Stimulated activated naive B cell treated with anti-CD40 and anti-IgM and Interleukin-4, amounts not matched to agents 10 μg/mL and 1 μg/mL and 100 μg/mL, for 72 hours (primary cell): ENCODE results near the gene RANBP3L.
A peak's percentile ranks its signal among the peaks of the same experiment; 100 is the strongest.
"Not testable (repeated sequence)": the region's sequence is repeated elsewhere in the genome, so short reads cannot be mapped to it uniquely, and the experiment has no call there.

ENCODE experiments used
- ATAC-seq, 2 donors: fragments of 150-1000 bp; cut with Tn5 transposase; replicated peaks; 2 replicates each; pipeline ENCODE4 v1.10.0; 2021; ENCODE audit warnings: moderate library complexity in 1 of 2
- DNase-seq: peaks from one replicate; pipeline ENCODE4 v3.0.0; 2021
- H3K27ac Mint-ChIP-seq: one replicate; pipeline ENCODE4 v1.8.0; 2022; ENCODE audit warnings: mild to moderate bottlenecking, mixed read lengths
- H3K27me3 Mint-ChIP-seq, 2 donors: one replicate each; pipeline ENCODE4 v1.8.0; 2022; ENCODE audit warnings: mixed read lengths in 2 of 2
- H3K36me3 Mint-ChIP-seq, 2 donors: one replicate each; pipeline ENCODE4 v1.8.0; 2022; ENCODE audit warnings: mixed read lengths in 2 of 2, mild to moderate bottlenecking in 1 of 2
- H3K4me1 Mint-ChIP-seq, 2 donors: one replicate each; pipeline ENCODE4 v1.8.0; 2022; ENCODE audit warnings: mixed read lengths in 2 of 2, mild to moderate bottlenecking in 1 of 2
- H3K4me3 Mint-ChIP-seq, 2 donors: one replicate each; pipeline ENCODE4 v1.8.0; 2022; ENCODE audit warnings: mild to moderate bottlenecking in 2 of 2, mixed read lengths in 2 of 2, moderate library complexity in 1 of 2
- H3K9me3 Mint-ChIP-seq, 2 donors: one replicate each; pipeline ENCODE4 v1.8.0; 2022; ENCODE audit warnings: mixed read lengths in 2 of 2, mild to moderate bottlenecking in 1 of 2

The RANBP3L gene

GRCh38 chr5:36215910-36216309 is 85.8 kb downstream of the RANBP3L start:
- DNase-seq: no peak
- no peaks in the 10 kb centered on the region for H3K9me3 Mint-ChIP-seq
- no peaks in the 10 kb centered on the region for H3K27me3 Mint-ChIP-seq

GRCh38 chr5:36214436-36214835 is 87.3 kb downstream of the RANBP3L start:
- H3K27me3 Mint-ChIP-seq: no peaks in the 10 kb centered on the region
- H3K4me1 Mint-ChIP-seq: no peaks in the 10 kb centered on the region
- no peak overlapping the region for H3K27ac Mint-ChIP-seq
- H3K4me3 Mint-ChIP-seq: no peak overlapping the region
- peaks cover 14 to 33% of the 10 kb centered on the region in 2 donors for H3K36me3 Mint-ChIP-seq
- H3K9me3 Mint-ChIP-seq: no peaks in the 10 kb centered on the region
- DNase-seq: no peak
- ATAC-seq: peak in 1 of 2 donors; percentile 42

More at GRCh38 chr5:36215910-36216309, 85.8 kb downstream of the RANBP3L start:
- no peak overlapping the region for H3K27ac Mint-ChIP-seq
- ATAC-seq: no peak
- H3K4me3 Mint-ChIP-seq: no peak overlapping the region
- no peaks in the 10 kb centered on the region for H3K4me1 Mint-ChIP-seq
- H3K36me3 Mint-ChIP-seq: peaks cover 18 to 40% of the 10 kb centered on the region in 2 donors

GRCh38 chr5:36209664-36210063 is 92.0 kb downstream of the RANBP3L start:
- ATAC-seq: no peak
- H3K9me3 Mint-ChIP-seq: peaks cover 0 to 2% of the 10 kb centered on the region in 2 donors
- peaks cover 23 to 29% of the 10 kb centered on the region in 2 donors for H3K36me3 Mint-ChIP-seq

GRCh38 chr5:36208786-36209185 is 92.9 kb downstream of the RANBP3L start:
- ATAC-seq (no peak), DNase-seq (no peak)
- Mint-ChIP-seq H3K27me3 (no peaks in the 10 kb centered on the region), H3K4me1 (no peaks in the 10 kb centered on the region), H3K27ac (no peak overlapping the region), H3K4me3 (no peak overlapping the region), H3K9me3 (peaks cover 0 to 2% of the 10 kb centered on the region in 2 donors), H3K36me3 (peaks cover 23 to 27% of the 10 kb centered on the region in 2 donors)

More at GRCh38 chr5:36209664-36210063, 92.0 kb downstream of the RANBP3L start:
- DNase-seq: no peak
- Mint-ChIP-seq H3K27ac (no peak overlapping the region), H3K4me3 (no peak overlapping the region), H3K27me3 (no peaks in the 10 kb centered on the region), H3K4me1 (no peaks in the 10 kb centered on the region)

- Mint-ChIP-seq H3K36me3 (peaks cover 20 to 22% of the 10 kb centered on the region in 2 donors), H3K27me3 (no peaks in the 10 kb centered on the region), H3K4me1 (no peaks in the 10 kb centered on the region), H3K9me3 (peaks cover 0 to 2% of the 10 kb centered on the region in 2 donors), H3K27ac (no peak overlapping the region), H3K4me3 (no peak overlapping the region)
- no peak for ATAC-seq
- DNase-seq: no peak
These were observed 94.8 kb downstream of the RANBP3L start for GRCh38 chr5:36206913-36207312.

GRCh38 chr5:36205329-36205728 is 96.4 kb downstream of the RANBP3L start:
- Mint-ChIP-seq H3K36me3 (peaks cover 20% of the 10 kb centered on the region in 2 donors), H3K27ac (no peak overlapping the region), H3K27me3 (no peaks in the 10 kb centered on the region), H3K4me1 (no peaks in the 10 kb centered on the region), H3K9me3 (peaks cover 0 to 2% of the 10 kb centered on the region in 2 donors), H3K4me3 (no peak overlapping the region)
- ATAC-seq: no peak
- no peak for DNase-seq

GRCh38 chr5:36202521-36202961 is 99.2 kb downstream of the RANBP3L start:
- Mint-ChIP-seq H3K36me3 (peaks cover 21 to 25% of the 10 kb centered on the region in 2 donors), H3K4me1 (no peaks in the 10 kb centered on the region), H3K27me3 (no peaks in the 10 kb centered on the region), H3K4me3 (no peak overlapping the region), H3K27ac (no peak overlapping the region), H3K9me3 (peaks cover 0 to 2% of the 10 kb centered on the region in 2 donors)
- DNase-seq (no peak), ATAC-seq (no peak)

- no peak overlapping the region for H3K27ac Mint-ChIP-seq
- H3K27me3 Mint-ChIP-seq: no peaks in the 10 kb centered on the region
- DNase-seq: no peak
- H3K9me3 Mint-ChIP-seq: no peaks in the 10 kb centered on the region
- ATAC-seq: no peak
- H3K4me1 Mint-ChIP-seq: no peaks in the 10 kb centered on the region
- H3K36me3 Mint-ChIP-seq: peaks cover 16 to 28% of the 10 kb centered on the region in 2 donors
- H3K4me3 Mint-ChIP-seq: no peak overlapping the region
These were observed 101.2 kb downstream of the RANBP3L start for GRCh38 chr5:36200513-36200912.

- Mint-ChIP-seq H3K27ac (no peak overlapping the region), H3K4me1 (no peaks in the 10 kb centered on the region), H3K4me3 (no peak overlapping the region), H3K9me3 (no peaks in the 10 kb centered on the region), H3K27me3 (no peaks in the 10 kb centered on the region), H3K36me3 (peaks cover 15 to 27% of the 10 kb centered on the region in 2 donors)
- DNase-seq (no peak), ATAC-seq (no peak)
These were observed 102.1 kb downstream of the RANBP3L start for GRCh38 chr5:36199620-36200019.

GRCh38 chr5:36198783-36199182 is 102.9 kb downstream of the RANBP3L start:
- H3K27ac Mint-ChIP-seq, H3K4me3 Mint-ChIP-seq, H3K27me3 Mint-ChIP-seq, H3K4me1 Mint-ChIP-seq, H3K9me3 Mint-ChIP-seq, DNase-seq, ATAC-seq: not testable (repeated sequence)
- H3K36me3 Mint-ChIP-seq: peaks cover 15 to 27% of the 10 kb centered on the region in 2 donors
